GM12878 (cell line): ENCODE measurements around the gene XIRP1. TPM values are rescaled to one million over a fixed set of nuclear protein-coding genes. Genes with fewer than 3 reads are reported as not detected.

Experiments used
- ATAC-seq: fragments of 200-7000 bp; cut with Tn5 transposase; 3 replicates; pipeline ENCODE4 v1.9.1; 2020; ENCODE audit warnings: mild to moderate bottlenecking, moderate library complexity
- BruUV-seq: library from RNA; stranded (reverse); fragments of 400-500 nt; replicated peaks from 2 replicates; lab custom pipeline; 2021; lab: Mats Ljungman, UMichigan
- CTCF ChIA-PET: fragments of 300-600 bp; sonication (Branson Sonifier 250); formaldehyde crosslinking; extraction: SDS; loops from one replicate; lab custom pipeline; 2021; ENCODE audit warnings: inconsistent platforms; lab: Yijun Ruan, JAX
- POLR2A ChIA-PET: fragments of 350-600 bp; formaldehyde crosslinking; extraction: SDS; loops from one replicate; lab custom pipeline; 2021; ENCODE audit warnings: inconsistent platforms; lab: Charles Lee
- RAD21 ChIA-PET: fragments of 300-600 bp; sonication (Branson Sonifier 250); formaldehyde crosslinking; loops from one replicate; lab custom pipeline; 2023; ENCODE audit warnings: antibody characterized with exemption; ENCODE audit not compliant: unreplicated experiment; lab: Charles Lee
- SMC1A ChIA-PET: fragments of 300-600 bp; sonication (Branson Sonifier 250); formaldehyde crosslinking; loops from one replicate; lab custom pipeline; 2023; ENCODE audit not compliant: unreplicated experiment, uncharacterized antibody; lab: Charles Lee
- DNase-seq: peaks from one replicate; pipeline ENCODE4 v3.0.0-alpha.2; 2011; ENCODE audit warnings: low read depth, low spot score
- FAIRE-seq: peaks from 3 replicates; lab custom pipeline; 2011; peaks lifted over from hg19 to GRCh38; lab: Jason Lieb, UNC
- H2AFZ ChIP-seq: 2 replicates; pipeline ENCODE4 v1.6.0; 2011; ENCODE audit warnings: low read depth, low read length, control low read depth; ENCODE audit not compliant: control insufficient read depth
- H3K27ac ChIP-seq: 2 replicates; pipeline ENCODE4 v1.5.1; 2011; ENCODE audit warnings: control low read depth; ENCODE audit not compliant: control insufficient read depth, insufficient read depth
- H3K27me3 ChIP-seq, 2 experiments: replicated peaks in 1 of 2; 2 replicates each; pipeline versions ENCODE4 v1.6.0 to v1.6.1; 2011; ENCODE audit warnings: low read length in 1 of 2; ENCODE audit not compliant: control insufficient read depth in 2 of 2, insufficient read depth in 2 of 2
- H3K36me3 ChIP-seq, 2 experiments: 2 replicates each; pipeline ENCODE4 v1.5.1; 2011; ENCODE audit warnings: low read length in 1 of 2; ENCODE audit not compliant: control insufficient read depth in 2 of 2, insufficient read depth in 2 of 2
- H3K4me1 ChIP-seq: 2 replicates; pipeline ENCODE4 v1.6.1; 2011; ENCODE audit warnings: mild to moderate bottlenecking, low read length, moderate library complexity, mixed read lengths; ENCODE audit not compliant: control insufficient read depth, insufficient read depth
- H3K4me2 ChIP-seq: 2 replicates; pipeline ENCODE4 v1.6.0; 2011; ENCODE audit warnings: control low read depth; ENCODE audit not compliant: control insufficient read depth, insufficient read depth
- H3K4me3 ChIP-seq: fragments of 200-600 bp; sonication (generic); 2 replicates; pipeline ENCODE4 v1.5.1; 2016
- H3K79me2 ChIP-seq: 2 replicates; pipeline ENCODE4 v1.6.0; 2011; ENCODE audit warnings: low read length; ENCODE audit not compliant: control insufficient read depth, insufficient read depth
- H3K9ac ChIP-seq: 2 replicates; pipeline ENCODE4 v1.8.0; 2011; ENCODE audit warnings: low read length, control low read depth, mixed read lengths; ENCODE audit not compliant: control insufficient read depth, insufficient read depth
- H3K9me3 ChIP-seq: replicated peaks from 3 replicates; pipeline ENCODE4 v1.5.1; 2011; ENCODE audit warnings: mild to moderate bottlenecking, low read length; ENCODE audit not compliant: control insufficient read depth, insufficient read depth
- H4K20me1 ChIP-seq: 2 replicates; pipeline ENCODE4 v1.6.0; 2011; ENCODE audit not compliant: control insufficient read depth, insufficient read depth
- IRF4 ChIP-seq: IDR thresholded peaks from 2 replicates; pipeline ENCODE4 v1.6.1; 2011; ENCODE audit warnings: low read depth, low read length
- SREBF2 ChIP-seq: IDR thresholded peaks from 2 replicates; pipeline ENCODE4 v1.6.1; 2012; ENCODE audit warnings: mild to moderate bottlenecking, low read length
- TBL1XR1 ChIP-seq: IDR thresholded peaks from 2 replicates; pipeline ENCODE4 v1.6.1; 2012; ENCODE audit warnings: low read depth, low read length, improper control_type of control experiment
- WGBS: methylation state at CpG from one replicate; pipeline ENCODE4 v1.1.6; 2016; ENCODE audit warnings: low lambda C conversion rate; ENCODE audit not compliant: insufficient replicate concordance, insufficient coverage; ENCODE audit errors: missing lambda C conversion rate; 5-methylcytosine and 5-hydroxymethylcytosine counted together
- in situ Hi-C: fragments of 300-500 bp; cut with MboI; formaldehyde crosslinking; loops from 9 replicates; pipeline ENCODE4 v1.14.3; 2018; ENCODE audit warnings: mixed read lengths
- intact Hi-C: fragments of 100-400 bp; cut with micrococcal nuclease; formaldehyde crosslinking; loops from one replicate; pipeline ENCODE4 v1.14.2; 2022; ENCODE audit not compliant: unreplicated experiment
- polyA plus RNA-seq, 11 experiments: library from polyadenylated mRNA; depleted of rRNA in 4 of 11; unstranded in 6 of 11; stranded (reverse) in 5 of 11; fragments of >200 nt; fragmentation: Nextera tagmentation in 4 of 11; fragmentation: Illumina TruSeq in 1 of 11; extraction: Ambion mirVana in 4 of 11; extraction: Trizol in 1 of 11; gene quantifications; 1 replicate in 1 of 11; 2 replicates in 10 of 11; pipeline versions ENCODE4 v1.2.1 to v1.2.3, GENCODE V29; 2011 to 2016; ENCODE audit warnings: inconsistent platforms in 2 of 11, missing spikeins in 2 of 11, low read depth in 1 of 11
- total RNA-seq, 4 experiments: library from RNA; depleted of rRNA in 3 of 4; stranded (reverse); fragments of >200 nt in 3 of 4; fragmentation: Illumina TruSeq in 1 of 4; extraction: Trizol in 1 of 4; gene quantifications; 2 replicates each; pipeline versions ENCODE4 v1.2.1 to v1.2.3, GENCODE V29; 2013 to 2021
- TF ChIP-seq, protein P1 (sequence below): fragments of 450-650 bp; IDR thresholded peaks from 2 replicates; pipeline ENCODE4 v1.6.1; 2017; ENCODE audit warnings: borderline replicate concordance
- TF ChIP-seq, protein P2 (sequence below): IDR thresholded peaks from 2 replicates; pipeline ENCODE4 v1.6.1; 2011; ENCODE audit warnings: low read depth, low read length, improper control_type of control experiment, borderline replicate concordance

XIRP1 gene
- total and polyA plus RNA-seq, 10 of the 15 experiments (the other 5 are each of a cell fraction or from before 2014, with no cell fraction given), result 0.03 to 0.38 (median 0.08) TPM; not detected in 1

DNA sequence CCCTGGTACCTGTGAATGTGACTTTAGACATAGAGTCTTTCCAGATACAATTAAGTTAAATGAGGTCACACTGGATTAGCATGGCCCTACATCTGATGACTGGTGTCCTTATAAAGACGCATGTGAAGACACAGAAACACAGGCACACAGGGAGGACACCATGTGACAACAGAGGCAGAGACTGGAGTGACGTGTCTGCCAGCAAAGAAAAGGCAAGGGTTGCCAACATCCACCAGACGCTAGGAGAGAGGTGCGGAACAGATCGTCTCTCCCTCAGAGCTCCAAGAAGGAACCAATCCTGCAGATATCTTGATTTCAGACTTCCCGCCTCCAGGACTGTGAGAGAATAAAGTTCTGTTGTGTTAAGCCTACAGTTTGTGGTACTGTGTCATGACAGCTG is 44.6 kb upstream of the XIRP1 start:
- Histone ChIP-seq H3K4me2 (no peak overlapping the region), H3K27ac (no peak overlapping the region), H4K20me1 (no peaks in the 10 kb centered on the region), H3K79me2 (no peaks in the 10 kb centered on the region), H3K9me3 (no peaks in the 10 kb centered on the region), H3K4me3 (no peak overlapping the region), H3K4me1 (no peaks in the 10 kb centered on the region), H3K27me3 (peaks cover 3 to 15% of the 10 kb centered on the region in 2 experiments), H3K36me3 (no peaks in the 10 kb centered on the region), H3K9ac (no peak overlapping the region), H2AFZ (no peak overlapping the region)
- TF ChIP-seq SREBF2 (no peak), IRF4 (no peak), TBL1XR1 (no peak)
- TF ChIP-seq, protein P1, sequence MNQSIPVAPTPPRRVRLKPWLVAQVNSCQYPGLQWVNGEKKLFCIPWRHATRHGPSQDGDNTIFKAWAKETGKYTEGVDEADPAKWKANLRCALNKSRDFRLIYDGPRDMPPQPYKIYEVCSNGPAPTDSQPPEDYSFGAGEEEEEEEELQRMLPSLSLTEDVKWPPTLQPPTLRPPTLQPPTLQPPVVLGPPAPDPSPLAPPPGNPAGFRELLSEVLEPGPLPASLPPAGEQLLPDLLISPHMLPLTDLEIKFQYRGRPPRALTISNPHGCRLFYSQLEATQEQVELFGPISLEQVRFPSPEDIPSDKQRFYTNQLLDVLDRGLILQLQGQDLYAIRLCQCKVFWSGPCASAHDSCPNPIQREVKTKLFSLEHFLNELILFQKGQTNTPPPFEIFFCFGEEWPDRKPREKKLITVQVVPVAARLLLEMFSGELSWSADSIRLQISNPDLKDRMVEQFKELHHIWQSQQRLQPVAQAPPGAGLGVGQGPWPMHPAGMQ, result no peak
- TF ChIP-seq, protein P2, sequence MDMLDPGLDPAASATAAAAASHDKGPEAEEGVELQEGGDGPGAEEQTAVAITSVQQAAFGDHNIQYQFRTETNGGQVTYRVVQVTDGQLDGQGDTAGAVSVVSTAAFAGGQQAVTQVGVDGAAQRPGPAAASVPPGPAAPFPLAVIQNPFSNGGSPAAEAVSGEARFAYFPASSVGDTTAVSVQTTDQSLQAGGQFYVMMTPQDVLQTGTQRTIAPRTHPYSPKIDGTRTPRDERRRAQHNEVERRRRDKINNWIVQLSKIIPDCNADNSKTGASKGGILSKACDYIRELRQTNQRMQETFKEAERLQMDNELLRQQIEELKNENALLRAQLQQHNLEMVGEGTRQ, result no peak
- ChIA-PET CTCF (interaction anchor here (1.1 kb wide), 1 partner anchor 47 kb away, joined by 3 read pairs; no protein-coding TSS in a partner anchor), RAD21 (interaction anchor here (1.2 kb wide), 2 partner anchors 19 to 51 kb away, joined by 3 to 5 read pairs; no protein-coding TSS in a partner anchor), SMC1A (interaction anchor here (1.1 to 1.4 kb wide), 2 partner anchors 51 to 54 kb away, joined by 3 read pairs; no protein-coding TSS in a partner anchor), POLR2A (no interaction called here)
- intact Hi-C loops, result no loop called here
- ATAC-seq, result no peak
- no peak for FAIRE-seq
- in situ Hi-C loops, result no loop called here
- DNase-seq, result no peak
- no TSS peak for BruUV-seq
- 52% methylated on average over 6 of the region's 6 CpGs for WGBS
